Fibroblast of villous mesenchyme (primary cell): Measurements from ENCODE around the gene MRPS15. TPM values are rescaled to one million over a fixed set of nuclear protein-coding genes. Genes with fewer than 3 reads are reported as not detected.

ENCODE experiments used
- DNase-seq: peaks from one replicate; pipeline ENCODE4 v3.0.0-alpha.2; 2010; ENCODE audit warnings: low read depth
- H3K4me3 ChIP-seq: 2 replicates; pipeline ENCODE4 v1.5.1; 2011; ENCODE audit warnings: low read depth, mild to moderate bottlenecking, low read length
- CTCF ChIP-seq: IDR thresholded peaks from 2 replicates; pipeline ENCODE4 v1.5.1; 2012; ENCODE audit warnings: low read depth, mild to moderate bottlenecking, low read length; ENCODE audit not compliant: insufficient read depth
- total RNA-seq: library from RNA; depleted of rRNA; stranded (reverse); fragments of >200 nt; gene quantifications from 2 replicates; pipeline ENCODE4 v1.2.3, GENCODE V29; 2012

The MRPS15 gene
- total RNA-seq, 1 donor, result 83.8 TPM

- DNase-seq, result peak; percentile 84
- no peak overlapping the region for H3K4me3 ChIP-seq
- TF ChIP-seq CTCF, result peak; percentile 95
These were observed 43.3 kb downstream of the MRPS15 start for GRCh38 chr1:36420836-36421317.

GRCh38 chr1:36420409-36420808 lies 43.8 kb downstream of the MRPS15 start:
- DNase-seq, result peak; percentile 37
- H3K4me3 ChIP-seq, result no peak overlapping the region
- TF ChIP-seq CTCF, result no peak

GRCh38 chr1:36419569-36419968 lies 44.6 kb downstream of the MRPS15 start:
- H3K4me3 ChIP-seq, result no peak overlapping the region
- peak; percentile 56 for DNase-seq
- no peak for TF ChIP-seq CTCF

- no peak for TF ChIP-seq CTCF
- no peak overlapping the region for H3K4me3 ChIP-seq
- no peak for DNase-seq
These were observed 45.0 kb downstream of the MRPS15 start for GRCh38 chr1:36419140-36419539.

- no peak overlapping the region for H3K4me3 ChIP-seq
- no peak for TF ChIP-seq CTCF
- DNase-seq, result no peak
These were observed 46.3 kb downstream of the MRPS15 start for GRCh38 chr1:36417931-36418330.

GRCh38 chr1:36415661-36416326 lies 48.4 kb downstream of the MRPS15 start:
- peak; percentile 17 for DNase-seq
- TF ChIP-seq CTCF, result no peak
- H3K4me3 ChIP-seq, result no peak overlapping the region

GRCh38 chr1:36414384-36414783 lies 49.8 kb downstream of the MRPS15 start:
- TF ChIP-seq CTCF, result no peak
- DNase-seq, result no peak
- no peak overlapping the region for H3K4me3 ChIP-seq
